Hematopoietic multipotent progenitor cell treated with erythropoietin and hydrocortisone succinate and interleukin-3 and kit ligand, for 6 days (in vitro differentiated cells): ENCODE data around the gene CEP97.
"Not testable (repeated sequence)": the region's sequence is repeated elsewhere in the genome, so short reads cannot be mapped to it uniquely, and the experiment has no call there.

Experiments used
- DNase-seq: peaks from one replicate; pipeline ENCODE4 v3.0.0-alpha.2; 2015

Gene CEP97, protein sequence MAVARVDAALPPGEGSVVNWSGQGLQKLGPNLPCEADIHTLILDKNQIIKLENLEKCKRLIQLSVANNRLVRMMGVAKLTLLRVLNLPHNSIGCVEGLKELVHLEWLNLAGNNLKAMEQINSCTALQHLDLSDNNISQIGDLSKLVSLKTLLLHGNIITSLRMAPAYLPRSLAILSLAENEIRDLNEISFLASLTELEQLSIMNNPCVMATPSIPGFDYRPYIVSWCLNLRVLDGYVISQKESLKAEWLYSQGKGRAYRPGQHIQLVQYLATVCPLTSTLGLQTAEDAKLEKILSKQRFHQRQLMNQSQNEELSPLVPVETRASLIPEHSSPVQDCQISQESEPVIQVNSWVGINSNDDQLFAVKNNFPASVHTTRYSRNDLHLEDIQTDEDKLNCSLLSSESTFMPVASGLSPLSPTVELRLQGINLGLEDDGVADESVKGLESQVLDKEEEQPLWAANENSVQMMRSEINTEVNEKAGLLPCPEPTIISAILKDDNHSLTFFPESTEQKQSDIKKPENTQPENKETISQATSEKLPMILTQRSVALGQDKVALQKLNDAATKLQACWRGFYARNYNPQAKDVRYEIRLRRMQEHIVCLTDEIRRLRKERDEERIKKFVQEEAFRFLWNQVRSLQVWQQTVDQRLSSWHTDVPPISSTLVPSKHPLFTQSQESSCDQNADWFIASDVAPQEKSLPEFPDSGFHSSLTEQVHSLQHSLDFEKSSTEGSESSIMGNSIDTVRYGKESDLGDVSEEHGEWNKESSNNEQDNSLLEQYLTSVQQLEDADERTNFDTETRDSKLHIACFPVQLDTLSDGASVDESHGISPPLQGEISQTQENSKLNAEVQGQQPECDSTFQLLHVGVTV

DNA sequence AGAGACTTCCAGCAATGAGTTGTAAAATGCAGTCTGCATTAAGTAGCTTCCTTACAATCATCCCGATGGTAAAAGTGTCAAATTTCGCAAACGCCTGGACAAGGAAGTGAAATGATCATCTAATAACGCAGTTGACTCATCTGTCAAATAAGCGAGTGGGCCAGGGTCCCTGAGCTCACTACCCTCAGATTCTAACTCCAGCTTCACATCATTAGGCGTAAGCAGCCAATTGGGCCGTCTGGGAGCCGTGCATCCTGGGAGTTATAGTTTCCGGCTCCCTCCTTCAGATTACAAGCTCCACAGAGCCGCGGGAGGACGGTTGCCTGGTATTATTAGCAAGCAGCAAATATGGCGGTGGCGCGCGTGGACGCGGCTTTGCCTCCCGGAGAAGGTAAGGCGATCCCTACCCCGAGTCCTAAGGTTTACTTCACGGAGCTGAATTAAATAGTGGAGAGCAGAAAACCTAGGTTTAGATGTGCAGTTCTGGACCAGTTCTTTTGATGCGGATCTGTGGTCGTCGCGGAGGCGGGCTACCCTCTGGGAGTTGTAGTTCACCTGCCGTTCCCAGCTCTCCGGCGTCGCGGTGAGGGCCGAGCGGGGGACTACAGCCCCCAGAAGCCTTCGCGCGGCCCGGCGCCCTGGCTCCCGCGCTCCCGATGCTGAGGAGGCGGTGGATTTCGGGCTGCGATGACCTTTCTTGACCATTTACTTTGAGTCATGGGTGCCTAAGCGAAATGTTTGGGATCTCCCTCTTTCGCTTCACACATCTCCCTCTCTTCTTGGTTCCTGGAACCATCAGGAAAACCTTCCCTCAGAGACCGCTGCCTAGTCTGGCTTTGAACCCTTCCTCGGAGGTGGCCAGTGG lies at the start of gene CEP97:
Gene CEP97 (plus strand): TSS at position 286 of the 865 bp plus-strand sequence. CDS start 63 bp downstream, at position 349.
- peak; percentile 98 for DNase-seq

DNA sequence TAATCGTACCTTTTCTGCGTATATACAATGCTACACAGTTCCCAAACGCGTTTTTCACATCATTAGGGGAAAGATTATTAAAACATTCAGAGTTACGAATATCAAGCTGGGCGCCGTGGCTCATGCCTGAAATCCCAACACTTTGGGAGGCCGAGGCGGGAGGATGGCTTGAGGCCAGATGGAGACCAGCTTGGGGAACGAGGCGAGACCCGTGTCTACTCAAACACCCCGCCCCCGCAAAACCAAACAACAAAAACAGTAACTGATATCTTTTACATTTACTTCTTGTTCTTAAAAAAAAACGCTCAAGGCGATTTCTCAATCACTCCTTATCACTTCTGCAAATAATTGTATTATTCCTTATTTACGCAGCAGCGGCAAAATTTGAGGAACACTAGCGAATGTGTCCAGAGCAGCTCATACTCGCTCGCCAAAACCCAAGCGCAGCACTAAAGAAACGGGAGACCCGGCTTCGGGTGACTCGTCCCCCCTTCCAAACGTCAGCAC lies 48.7 kb upstream of the CEP97 start:
- DNase-seq, result no peak

DNA sequence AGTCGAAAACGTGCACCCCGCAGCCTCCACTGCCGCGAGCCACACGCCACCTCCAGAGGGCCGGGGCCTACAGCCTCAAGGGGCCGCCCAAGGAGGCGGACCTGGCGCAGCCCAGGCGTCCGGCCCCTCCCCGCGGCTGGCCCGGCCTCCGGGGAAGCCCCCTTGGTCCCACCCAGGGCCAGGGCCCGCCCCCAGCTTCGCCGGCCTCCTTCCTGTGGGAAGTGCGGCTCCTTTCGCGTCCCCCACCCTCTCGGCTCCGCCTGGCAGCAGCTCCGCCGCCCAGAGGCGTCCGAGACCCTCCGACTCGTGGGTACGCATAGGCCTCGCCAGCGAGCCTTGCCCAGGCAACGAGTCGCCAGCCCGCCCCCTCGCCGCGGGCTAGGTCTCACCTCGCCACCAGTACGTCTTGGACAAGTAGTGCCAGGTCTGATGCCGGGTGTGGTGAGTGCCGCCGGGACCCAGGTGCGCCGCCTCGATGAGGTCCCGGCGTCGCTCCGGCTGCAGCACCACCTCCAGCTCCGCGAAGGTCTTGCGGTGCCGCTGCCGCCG lies 48.1 kb upstream of the CEP97 start:
- peak; percentile 97 for DNase-seq

DNA sequence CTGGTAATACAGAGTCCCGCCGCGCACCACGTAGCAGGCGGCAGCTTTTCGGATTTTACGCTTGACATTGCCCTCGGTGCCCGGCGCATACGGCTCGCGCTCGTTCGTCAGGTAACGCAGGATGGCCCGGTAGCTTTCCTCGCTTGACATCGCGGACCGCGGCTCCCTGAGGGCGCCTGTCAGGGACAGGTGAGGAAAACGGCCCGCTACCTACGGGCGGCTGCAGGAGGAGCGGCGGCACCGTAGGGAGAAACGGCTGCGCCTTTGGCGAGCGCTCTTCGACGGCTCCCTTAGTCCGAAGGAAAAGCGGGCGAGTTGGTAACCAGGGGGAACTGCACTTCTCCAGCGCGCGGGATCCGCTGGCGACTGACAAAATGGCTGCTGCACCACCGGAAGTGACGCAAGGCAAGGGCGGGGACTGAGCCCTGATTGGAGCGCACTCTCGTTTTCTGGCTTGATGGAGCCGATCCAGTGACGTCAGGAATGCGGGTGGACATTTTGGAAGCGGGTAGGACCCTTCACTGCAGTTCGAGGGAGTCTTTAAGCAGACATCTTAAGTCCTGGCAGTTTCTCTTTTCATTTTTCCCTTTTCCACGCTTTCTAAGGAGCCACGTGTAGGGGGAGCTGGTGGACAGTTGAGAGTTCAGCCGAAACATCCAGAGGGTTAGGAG lies 47.5 kb upstream of the CEP97 start, which contains the start of gene ZBTB11:
Gene ZBTB11 (minus strand): TSS at position 368 of the 671 bp plus-strand sequence. CDS start 218 bp downstream, at position 150.
- peak; percentile 100 for DNase-seq

DNA sequence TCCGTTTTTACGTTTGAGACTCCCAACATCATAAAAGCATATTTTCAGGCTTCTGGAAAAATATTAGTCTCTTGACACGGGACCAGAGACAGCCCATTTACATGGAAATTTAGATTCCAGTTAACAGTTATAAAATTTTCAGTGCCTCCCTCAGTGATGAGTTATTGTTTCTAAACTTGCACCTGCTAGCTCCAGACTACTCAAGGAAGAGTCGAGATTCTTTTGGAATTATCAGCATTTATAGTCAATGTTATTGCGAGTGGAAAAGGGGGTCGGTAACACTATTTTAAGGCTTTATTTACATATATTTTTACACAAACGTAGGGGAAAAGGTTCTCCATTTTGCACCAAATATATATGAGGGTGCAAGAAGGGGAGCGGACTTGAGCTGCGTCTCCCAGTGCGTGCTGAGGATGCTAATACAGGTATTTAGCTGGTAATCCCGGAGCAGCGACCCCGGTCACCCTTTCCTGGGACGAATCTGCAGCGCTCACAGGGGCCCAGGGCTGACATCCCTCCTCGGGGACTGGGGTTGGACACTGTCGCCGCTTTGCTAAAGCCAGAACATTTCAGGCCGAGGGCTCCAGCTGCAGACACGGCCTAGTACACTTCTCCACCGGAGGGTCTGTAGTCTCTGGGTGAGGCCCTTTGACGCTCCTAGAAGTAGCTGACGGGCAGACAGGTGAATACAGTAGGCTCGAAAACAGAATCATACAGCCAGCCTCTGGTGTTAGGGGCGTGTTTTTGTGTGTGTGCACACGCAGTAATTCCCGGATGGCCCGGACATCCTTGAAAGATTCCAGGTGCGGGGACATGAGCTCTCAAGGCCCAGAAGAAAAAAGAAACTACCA lies 46.8 kb upstream of the CEP97 start:
- no peak for DNase-seq

DNA sequence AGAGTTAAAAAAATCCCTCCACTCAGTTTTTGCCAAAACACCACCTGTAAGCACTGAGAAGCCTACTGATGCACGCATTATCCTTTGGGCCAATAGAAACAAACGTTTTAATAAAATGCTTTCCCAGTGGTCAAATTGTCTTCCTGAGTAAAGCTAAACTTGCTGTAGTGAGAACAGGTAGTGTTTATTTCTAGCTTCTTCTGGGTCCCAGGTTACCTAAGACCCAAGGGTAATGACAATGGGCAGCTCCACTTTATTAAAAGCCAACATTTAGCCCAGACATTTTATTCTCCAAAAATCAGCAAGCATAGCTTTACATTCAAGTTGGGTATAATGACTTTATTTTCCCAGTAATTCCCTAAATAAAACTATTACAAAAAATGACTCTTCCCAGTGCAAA lies 45.6 kb upstream of the CEP97 start:
- not testable (repeated sequence) for DNase-seq

DNA sequence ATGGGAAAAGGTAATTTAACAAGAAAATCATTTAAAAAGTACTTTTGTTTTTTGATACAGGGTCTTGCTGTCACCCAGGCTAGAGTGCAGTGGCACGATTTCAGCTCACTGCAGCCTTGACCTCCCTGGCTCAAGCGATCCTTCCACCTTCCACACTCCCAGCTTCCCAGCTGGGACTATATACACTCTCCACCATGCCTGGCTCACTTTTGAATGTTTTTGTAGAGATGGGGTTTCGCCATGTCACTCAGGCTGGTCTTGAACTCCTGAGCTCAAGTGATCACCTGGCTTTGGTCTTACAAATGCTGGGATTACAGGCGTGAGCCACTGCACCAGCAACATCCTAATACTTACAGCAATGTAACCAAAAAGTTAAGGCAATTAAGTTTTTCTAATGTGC lies 43.9 kb upstream of the CEP97 start:
- no peak for DNase-seq

DNA sequence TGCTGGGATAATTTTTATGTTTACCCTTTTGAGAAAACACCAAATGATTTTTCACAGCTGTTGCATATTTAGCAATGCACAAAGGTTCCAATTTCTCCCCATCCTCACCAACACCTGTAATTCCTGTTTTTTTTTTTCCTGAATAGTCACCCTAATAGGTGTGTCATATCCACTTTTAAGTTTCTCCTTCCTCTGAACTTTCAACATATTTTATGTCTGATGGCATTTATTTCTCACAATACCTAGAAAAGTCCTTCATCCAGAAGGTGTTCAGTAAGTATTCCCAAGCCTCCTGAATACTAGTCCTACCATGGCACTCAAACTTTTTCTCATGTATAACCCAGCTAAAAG lies 39.4 kb upstream of the CEP97 start:
- no peak for DNase-seq

DNA sequence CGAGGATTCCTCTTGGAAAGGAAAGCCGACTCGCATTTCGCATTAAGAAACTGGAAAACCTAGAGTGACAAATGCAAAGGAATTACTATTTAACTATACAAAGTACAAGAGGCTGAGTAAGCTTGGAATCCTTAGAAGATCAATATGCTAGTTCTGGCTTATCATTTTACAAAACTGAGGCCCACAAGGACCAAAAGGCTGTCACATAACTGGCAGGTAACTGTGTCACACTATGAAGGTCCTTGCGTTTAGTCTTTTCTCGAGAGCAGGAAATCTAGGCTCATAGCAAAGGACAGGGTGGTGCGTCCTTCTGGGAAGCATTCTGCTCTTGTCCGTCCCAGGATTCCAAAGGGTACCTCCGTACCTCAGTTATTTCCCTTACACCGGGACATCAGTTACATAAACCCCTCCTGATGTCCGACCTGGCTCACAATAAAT lies 38.5 kb upstream of the CEP97 start:
- peak; percentile 33 for DNase-seq

DNA sequence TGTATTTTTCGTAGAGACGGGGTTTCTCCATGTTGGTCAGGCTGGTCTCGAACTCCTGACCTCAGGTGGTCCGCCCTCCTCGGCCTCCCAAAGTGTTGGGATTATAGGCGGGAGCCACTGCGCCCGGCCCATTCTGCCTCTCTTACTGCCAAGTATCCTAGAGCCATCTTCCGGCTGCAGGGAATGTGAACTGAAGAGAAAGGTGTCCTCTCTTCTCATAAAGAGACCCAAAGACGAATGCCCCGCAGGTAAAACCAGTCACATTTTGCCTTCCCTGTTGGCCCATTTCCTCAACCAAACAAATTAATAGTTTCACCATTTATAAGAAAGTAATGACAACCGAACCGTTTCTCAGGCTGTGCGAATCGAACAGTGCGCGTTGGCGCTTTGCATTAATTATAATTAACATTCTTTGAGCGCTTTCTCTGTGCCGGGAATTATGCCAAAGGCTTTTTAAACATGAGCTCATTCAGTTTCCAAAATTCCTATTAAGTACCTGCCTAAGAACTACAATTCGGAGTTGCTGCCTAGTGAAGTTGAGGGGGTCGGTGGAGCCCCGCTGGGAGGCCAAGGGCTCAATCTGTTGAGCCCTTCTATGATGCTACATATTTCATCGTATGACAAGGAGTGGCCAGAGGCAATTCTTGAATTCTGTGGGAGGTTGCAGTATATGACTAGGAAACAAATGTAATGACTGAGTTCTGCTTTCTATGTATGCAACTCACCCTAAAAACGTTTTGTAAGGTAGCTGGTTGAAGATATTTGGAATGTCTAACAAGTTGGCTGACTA lies 37.1 kb upstream of the CEP97 start:
- no peak for DNase-seq

DNA sequence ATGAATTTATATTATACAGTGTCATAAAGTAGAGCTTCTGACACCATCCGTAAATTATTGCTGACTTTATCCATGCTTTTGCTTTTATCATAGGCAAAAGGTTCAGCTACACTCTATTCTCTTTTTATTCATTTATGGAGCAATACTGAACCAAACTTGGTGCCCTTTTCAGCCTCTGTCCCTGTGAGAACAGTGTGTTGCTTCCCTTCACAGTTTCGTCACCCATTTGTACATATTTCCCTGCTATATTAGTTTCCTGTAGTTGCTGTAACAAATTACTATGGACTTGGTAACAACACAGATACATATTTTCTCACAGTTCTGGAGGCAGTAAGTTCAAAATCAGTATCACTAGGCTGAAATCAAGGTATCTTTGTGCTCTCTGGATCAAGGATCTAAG lies 35.1 kb upstream of the CEP97 start:
- DNase-seq, result no peak

DNA sequence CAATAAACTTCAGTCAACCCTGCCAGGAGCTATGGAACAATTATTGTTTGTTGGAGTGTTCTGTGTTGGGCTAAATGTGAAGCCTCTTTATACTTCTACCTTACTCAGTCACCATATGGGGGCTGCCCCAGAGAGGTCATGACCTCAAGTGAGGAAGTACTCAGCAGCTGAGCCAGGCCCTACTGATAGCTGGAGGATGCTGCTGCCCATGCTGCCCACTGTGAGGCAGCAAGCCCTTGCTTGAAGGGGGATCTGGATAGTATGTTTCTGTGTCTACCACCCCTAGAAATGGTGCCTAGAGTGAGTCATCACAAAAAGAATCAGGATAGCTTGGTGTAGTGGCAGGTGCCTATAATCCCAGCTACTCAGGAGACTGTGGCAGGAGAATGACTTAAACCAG lies 33.4 kb upstream of the CEP97 start:
- peak; percentile 21 for DNase-seq

DNA sequence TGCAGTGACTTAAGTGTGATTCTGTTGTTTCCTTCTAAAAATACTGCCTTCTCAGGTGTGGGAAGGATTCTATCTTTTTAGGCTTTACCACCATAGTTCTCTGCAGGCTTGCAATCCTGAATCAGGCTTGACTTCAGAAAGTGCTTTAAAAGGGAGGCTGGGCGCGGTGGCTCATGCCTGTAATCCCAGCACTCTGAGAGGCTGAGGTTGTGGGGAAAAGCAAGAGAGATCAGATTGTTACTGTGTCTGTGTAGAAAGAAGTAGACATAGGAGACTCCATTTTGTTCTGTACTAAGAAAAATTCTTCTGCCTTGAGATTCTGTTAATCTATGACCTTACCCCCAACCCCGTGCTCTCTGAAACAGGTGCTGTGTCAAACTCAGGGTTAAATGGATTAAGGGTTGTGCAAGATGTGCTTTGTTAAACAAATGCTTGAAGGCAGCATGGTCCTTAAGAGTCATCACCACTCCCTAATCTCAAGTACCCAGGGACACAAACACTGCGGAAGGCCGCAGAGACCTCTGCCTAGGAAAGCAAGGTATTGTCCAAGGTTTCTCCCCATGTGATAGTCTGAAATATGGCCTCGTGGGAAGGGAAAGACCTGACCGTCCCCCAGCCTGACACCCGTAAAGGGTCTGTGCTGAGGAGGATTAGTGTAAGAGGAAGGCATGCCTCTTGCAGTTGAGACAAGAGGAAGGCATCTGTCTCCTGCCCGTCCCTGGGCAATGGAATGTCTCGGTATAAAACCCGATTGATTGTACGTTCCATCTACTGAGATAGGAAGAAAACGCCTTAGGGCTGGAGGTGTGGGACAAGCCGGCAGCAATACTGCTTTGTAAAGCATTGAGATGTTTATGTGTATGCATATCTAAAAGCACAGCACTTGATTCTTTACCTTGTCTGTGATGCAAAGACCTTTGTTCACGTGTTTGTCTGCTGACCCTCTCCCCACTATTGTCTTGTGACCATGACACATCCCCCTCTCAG lies 32.4 kb upstream of the CEP97 start:
- not testable (repeated sequence) for DNase-seq

DNA sequence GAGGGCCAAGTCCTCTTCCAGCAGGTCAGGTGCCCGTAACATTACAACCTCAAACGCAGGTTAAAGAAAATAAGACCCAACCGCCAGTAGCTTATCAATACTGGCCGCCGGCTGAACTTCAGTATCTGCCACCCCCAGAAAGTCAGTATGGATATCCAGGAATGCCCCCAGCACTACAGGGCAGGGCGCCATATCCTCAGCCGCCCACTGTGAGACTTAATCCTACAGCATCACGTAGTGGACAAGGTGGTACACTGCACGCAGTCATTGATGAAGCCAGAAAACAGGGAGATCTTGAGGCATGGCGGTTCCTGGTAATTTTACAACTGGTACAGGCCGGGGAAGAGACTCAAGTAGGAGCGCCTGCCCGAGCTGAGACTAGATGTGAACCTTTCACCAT lies 30.9 kb upstream of the CEP97 start:
- peak; percentile 83 for DNase-seq

DNA sequence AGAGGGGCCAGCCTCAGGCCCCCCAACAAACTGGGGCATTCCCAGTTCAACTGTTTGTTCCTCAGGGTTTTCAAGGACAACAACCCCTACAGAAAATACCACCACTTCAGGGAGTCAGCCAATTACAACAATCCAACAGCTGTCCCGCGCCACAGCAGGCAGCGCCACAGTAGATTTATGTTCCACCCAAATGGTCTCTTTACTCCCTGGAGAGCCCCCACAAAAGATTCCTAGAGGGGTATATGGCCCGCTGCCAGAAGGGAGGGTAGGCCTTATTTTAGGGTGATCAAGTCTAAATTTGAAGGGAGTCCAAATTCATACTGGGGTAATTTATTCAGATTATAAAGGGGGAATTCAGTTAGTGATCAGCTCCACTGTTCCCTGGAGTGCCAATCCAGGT lies 29.6 kb upstream of the CEP97 start:
- not testable (repeated sequence) for DNase-seq

DNA sequence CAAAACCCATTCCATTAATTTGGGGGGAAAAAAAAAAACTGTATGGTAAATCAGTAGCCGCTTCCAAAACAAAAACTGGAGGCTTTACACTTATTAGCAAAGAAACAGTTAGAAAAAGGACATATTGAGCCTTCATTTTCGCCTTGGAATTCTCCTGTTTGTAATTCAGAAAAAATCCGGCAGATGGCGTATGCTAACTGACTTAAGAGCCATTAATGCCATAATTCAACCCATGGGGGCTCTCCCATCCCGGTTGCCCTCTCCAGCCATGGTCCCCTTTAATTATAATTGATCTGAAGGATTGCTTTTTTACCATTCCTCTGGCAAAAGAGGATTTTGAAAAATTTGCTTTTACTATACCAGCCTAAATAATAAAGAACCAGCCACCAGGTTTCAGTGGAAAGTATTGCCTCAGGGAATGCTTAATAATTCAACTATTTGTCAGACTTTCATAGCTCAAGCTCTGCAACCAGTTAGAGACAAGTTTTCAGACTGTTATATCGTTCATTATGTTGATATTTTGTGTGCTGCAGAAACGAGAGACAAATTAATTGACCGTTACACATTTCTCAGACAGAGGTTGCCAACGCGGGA lies 28.5 kb upstream of the CEP97 start:
- peak; percentile 83 for DNase-seq

DNA sequence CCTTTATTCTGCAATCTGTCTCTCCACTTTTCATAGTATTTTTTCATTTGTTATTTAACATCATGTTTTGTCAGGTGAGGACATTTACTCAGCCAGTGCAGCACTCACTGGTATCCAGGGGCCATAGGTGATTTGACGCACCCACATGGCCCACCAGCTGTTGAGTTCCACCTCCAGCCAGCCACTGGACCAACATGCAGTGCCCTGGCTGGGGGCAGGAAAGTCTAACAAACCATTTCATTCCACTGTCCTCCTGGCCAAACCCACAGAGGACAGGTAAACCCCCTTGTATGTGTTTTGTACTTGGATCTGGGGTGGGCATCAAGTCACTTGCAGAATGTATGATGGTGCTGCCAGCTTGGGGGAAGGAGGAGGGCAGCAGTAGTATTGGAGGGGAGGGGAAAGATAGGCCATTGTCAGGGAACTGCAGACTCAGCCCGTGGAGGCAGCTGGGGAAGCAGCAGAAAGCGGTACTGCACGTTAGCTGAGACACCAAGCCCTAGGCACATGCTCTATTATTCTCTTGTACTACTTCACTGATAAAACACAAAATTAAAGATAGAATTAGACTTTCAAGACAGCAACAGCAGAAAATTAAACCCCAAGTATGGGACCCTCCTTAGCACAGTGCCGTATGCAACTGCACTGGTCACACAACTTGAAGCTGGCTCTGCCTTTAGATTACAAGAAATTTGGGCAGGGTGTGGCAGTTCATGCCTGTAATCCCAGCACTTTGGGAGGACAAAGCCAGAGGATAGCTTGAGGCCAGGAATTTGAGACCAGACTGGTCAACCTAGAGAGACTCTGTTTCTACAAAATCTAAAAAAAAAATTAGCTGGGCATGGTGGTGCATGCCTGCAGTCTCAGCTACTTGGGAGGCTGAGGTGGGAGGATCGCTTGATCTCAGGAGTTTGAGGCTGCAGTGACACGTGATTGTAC lies 22.4 kb upstream of the CEP97 start:
- no peak for DNase-seq
